Esophagus squamous epithelium (tissue), 4 donors: ENCODE measurements around the gene MINDY4B.

Source experiments
- POLR2A ChIP-seq, 4 donors: fragments of 450-650 bp; IDR thresholded peaks; one replicate each; pipeline ENCODE4 v1.6.1; 2017; ENCODE audit warnings: antibody characterized with exemption in 4 of 4, mild to moderate bottlenecking in 4 of 4, moderate library complexity in 3 of 4
- TF ChIP-seq, protein P1 (sequence below), 6 experiments: fragments of 450-650 bp in 4 of 6; fragments of 200-600 bp in 2 of 6; sonication (generic) in 2 of 6; IDR thresholded peaks; one replicate each; pipeline ENCODE4 v1.5.1; 2016 to 2019; ENCODE audit warnings: antibody characterized with exemption in 6 of 6, mild to moderate bottlenecking in 4 of 6, moderate library complexity in 4 of 6

DNA sequence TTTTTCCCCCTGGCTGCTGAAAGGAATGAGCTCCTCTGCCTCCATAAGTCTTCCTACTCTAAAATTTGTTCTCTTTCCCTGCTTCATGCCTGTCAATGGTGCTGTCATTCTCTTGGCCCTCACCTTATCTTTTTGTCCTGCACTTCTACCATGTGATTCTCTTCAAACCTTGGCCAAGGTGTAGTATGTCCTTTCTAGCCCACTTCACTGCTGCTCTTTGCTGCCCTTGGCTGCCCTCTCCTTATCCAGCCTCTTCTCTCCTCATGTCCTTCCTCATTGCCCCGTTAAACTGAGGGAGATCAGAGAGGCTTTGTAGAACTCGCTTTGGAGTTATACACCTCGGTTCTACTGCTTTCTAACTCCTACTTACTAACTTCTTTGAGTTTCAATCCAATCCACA, 19.7 kb downstream of the MINDY4B start:
- TF ChIP-seq, protein P1, sequence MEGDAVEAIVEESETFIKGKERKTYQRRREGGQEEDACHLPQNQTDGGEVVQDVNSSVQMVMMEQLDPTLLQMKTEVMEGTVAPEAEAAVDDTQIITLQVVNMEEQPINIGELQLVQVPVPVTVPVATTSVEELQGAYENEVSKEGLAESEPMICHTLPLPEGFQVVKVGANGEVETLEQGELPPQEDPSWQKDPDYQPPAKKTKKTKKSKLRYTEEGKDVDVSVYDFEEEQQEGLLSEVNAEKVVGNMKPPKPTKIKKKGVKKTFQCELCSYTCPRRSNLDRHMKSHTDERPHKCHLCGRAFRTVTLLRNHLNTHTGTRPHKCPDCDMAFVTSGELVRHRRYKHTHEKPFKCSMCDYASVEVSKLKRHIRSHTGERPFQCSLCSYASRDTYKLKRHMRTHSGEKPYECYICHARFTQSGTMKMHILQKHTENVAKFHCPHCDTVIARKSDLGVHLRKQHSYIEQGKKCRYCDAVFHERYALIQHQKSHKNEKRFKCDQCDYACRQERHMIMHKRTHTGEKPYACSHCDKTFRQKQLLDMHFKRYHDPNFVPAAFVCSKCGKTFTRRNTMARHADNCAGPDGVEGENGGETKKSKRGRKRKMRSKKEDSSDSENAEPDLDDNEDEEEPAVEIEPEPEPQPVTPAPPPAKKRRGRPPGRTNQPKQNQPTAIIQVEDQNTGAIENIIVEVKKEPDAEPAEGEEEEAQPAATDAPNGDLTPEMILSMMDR (IDR thresholded peaks at IDR 0.05), result no peak
- no peak for TF ChIP-seq POLR2A (IDR thresholded peaks at IDR 0.05)
